ENCODE results near the gene CDC14B. TPM values are rescaled to one million over a fixed set of nuclear protein-coding genes. Genes with fewer than 3 reads are reported as not detected.

CDC14B gene
- total RNA-seq, 4 donors from 2014 or later = 45.9 to 59.8 (median 47.2) TPM

GRCh38 chr9:96461336-96461735, 158.3 kb downstream of the CDC14B start:
- TF ChIP-seq, protein P1, sequence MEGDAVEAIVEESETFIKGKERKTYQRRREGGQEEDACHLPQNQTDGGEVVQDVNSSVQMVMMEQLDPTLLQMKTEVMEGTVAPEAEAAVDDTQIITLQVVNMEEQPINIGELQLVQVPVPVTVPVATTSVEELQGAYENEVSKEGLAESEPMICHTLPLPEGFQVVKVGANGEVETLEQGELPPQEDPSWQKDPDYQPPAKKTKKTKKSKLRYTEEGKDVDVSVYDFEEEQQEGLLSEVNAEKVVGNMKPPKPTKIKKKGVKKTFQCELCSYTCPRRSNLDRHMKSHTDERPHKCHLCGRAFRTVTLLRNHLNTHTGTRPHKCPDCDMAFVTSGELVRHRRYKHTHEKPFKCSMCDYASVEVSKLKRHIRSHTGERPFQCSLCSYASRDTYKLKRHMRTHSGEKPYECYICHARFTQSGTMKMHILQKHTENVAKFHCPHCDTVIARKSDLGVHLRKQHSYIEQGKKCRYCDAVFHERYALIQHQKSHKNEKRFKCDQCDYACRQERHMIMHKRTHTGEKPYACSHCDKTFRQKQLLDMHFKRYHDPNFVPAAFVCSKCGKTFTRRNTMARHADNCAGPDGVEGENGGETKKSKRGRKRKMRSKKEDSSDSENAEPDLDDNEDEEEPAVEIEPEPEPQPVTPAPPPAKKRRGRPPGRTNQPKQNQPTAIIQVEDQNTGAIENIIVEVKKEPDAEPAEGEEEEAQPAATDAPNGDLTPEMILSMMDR (IDR thresholded peaks at IDR 0.05; ENCODE audit: low read depth) = no peak

- TF ChIP-seq, protein P1 (IDR thresholded peaks at IDR 0.05; ENCODE audit: low read depth) = no peak
Measured at GRCh38 chr9:96460882-96461281, 158.8 kb downstream of the CDC14B start.

GRCh38 chr9:96460470-96460869, 159.2 kb downstream of the CDC14B start:
- TF ChIP-seq, protein P1 (IDR thresholded peaks at IDR 0.05; ENCODE audit: low read depth) = no peak

DNA sequence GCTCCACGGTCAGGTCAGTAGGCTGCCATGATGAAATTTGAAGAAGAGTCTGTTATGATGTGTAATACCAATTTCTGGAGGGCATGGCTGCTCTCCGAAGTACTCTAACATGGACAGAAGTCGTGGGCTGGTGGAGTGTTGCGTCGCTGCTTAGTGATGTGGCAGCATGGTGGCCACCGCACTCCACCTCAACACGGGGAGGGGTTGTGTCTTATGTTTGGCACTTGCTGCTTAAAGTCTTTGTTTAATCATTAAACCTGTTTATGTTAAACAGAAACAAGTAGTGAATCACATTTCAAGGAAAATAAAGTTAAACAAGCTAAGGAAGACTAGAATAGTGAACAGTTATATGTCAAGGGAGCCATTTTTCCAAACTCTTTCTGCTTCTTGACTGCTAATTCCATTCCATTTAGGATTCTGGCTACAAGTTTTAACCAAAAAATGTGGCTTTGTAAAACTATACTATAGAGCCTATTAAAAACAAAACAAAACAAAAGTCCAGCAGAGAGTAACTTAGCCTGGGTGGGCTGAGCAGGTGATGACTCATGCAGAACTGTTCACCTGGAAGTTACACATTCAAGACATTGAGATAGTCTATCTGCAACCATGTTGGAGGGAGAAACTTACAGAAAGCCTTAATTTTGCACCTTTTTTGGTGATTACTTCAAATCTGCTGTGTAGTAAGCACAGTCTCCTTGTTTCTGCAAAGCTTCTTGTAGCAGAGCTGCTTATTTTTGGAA, 160.2 kb downstream of the CDC14B start:
- TF ChIP-seq, protein P1 (IDR thresholded peaks at IDR 0.05; ENCODE audit: low read depth) = no peak

DNA sequence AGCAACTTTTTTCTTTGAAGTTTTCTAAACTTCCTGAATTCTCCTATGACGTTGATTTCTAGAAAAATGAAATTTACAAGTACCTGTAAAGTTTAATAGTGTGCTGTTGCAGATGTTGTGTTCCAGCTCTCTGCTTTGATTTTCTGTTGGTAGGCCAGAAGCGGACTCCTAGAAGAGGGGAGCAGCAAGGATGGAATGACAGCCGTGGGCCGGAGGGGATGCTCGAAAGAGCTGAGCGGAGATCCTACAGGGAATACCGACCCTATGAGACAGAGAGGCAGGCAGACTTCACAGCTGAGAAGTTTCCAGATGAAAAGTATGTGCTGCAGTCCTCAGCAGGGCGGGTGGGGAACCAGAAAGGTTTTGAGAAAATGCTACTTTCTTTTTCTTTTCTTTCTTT, 161.4 kb downstream of the CDC14B start:
- TF ChIP-seq, protein P1 (IDR thresholded peaks at IDR 0.05; ENCODE audit: low read depth) = no peak

DNA sequence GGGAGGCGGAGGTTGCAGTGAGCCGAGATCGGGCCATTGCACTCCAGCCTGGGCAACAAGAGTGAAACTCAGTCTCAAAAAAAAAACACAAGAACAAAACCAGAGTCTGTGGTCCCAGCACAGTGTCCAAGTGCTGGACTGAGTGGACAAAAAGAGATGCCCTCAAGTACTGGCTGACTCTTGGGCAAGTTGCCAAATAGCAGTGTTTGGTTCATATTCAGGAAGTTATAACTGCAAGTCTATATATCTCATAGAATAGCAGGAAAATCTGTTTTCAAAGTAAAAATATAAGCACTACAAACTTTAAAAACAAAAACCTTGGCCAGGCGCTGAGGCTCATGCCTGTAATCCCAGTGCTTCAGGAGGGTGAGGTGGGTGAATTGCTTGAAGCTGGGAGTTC, 162.4 kb downstream of the CDC14B start:
- TF ChIP-seq, protein P1 (IDR thresholded peaks at IDR 0.05; ENCODE audit: low read depth) = no peak

GRCh38 chr9:96453625-96454024, 166.0 kb downstream of the CDC14B start:
- TF ChIP-seq, protein P1 (IDR thresholded peaks at IDR 0.05; ENCODE audit: low read depth) = no peak
